Testis (tissue), 2 donors: Measurements from ENCODE around the gene NRXN3.

ENCODE experiments used
- CTCF ChIP-seq, 3 experiments: fragments of 450-650 bp in 2 of 3; fragments of 200-600 bp in 1 of 3; sonication (generic) in 1 of 3; IDR thresholded peaks; one replicate each; pipeline ENCODE4 v1.5.1; 2016 to 2019; ENCODE audit warnings: antibody characterized with exemption in 3 of 3, mild to moderate bottlenecking in 2 of 3, moderate library complexity in 1 of 3
- POLR2A ChIP-seq: fragments of 450-650 bp; IDR thresholded peaks from one replicate; pipeline ENCODE4 v1.6.1; 2017; ENCODE audit warnings: antibody characterized with exemption, mild to moderate bottlenecking, moderate library complexity

DNA sequence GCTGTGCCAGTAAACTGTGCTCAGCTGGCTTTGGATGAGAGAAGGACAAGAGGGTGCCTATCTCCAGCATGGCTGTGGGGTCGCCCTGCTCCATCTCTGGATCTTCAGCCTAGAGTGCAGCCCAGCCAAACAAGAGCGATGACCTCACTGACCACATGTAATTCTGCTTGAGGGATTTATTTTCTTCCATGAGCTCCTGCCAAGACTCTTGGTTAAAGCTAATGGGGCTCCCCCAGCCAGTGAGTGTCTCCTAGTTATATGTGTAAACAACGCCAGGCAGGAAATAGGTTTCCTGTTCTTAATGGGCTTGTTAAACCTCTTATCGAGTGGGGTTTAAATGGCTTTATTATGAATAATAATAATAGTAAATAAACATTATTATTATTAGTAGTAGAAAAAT is 397.2 kb downstream of the NRXN3 start:
- no peak for TF ChIP-seq CTCF (IDR thresholded peaks at IDR 0.05)
- TF ChIP-seq POLR2A: no peak
